ENCODE results near the gene PPA2. TPM values are rescaled to one million over a fixed set of nuclear protein-coding genes. Genes with fewer than 3 reads are reported as not detected.

PPA2 gene
- total RNA-seq, 1 donor from 2014 or later = 82.0 TPM

Other genes with a start within 250 kb of the PPA2 start
- gene ARHGEF38, start 78.6 kb upstream of the PPA2 start, total RNA-seq = 20.4 TPM
- 16.3 TPM for gene INTS12, start 234.6 kb upstream of the PPA2 start, total RNA-seq
- gene GSTCD, start 234.7 kb upstream of the PPA2 start, total RNA-seq = 12.8 TPM

Data from mucosa of gallbladder (tissue), 1 donor.